ENCODE data around the gene CERS6. TPM values are rescaled to one million over a fixed set of nuclear protein-coding genes. Genes with fewer than 3 reads are reported as not detected.
A peak's percentile ranks its signal among the peaks of the same experiment; 100 is the strongest.

The CERS6 gene
- total and polyA plus RNA-seq, 4 donors = 4.2 to 20.4 (median 10.1) TPM

DNA sequence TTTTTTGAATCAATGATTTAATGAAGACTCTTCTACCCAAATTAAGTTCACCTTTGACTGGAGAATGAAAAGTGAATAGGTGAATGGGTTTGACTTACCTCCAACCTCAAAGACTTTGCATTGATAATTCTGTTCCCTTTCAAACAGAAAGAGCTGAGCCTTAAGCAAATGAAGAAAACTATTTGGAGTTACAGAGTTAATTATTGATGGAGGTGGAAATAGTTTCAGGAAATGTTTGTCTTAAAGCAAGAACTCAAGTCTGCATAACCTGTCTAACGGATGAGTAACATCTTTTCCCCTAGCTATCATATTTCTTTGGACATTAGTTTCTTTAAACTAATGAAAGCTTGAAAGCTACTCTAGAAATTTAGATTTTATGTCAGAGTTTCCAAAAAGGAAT is 166.5 kb downstream of the CERS6 start:
- Histone ChIP-seq H3K4me1 (ENCODE audit: control insufficient read depth in 4 of 4, insufficient read depth in 4 of 4, low read length in 3 of 4) (peaks cover 0 to 5% (median 0%) of the 10 kb centered on the region in 4 donors), H3K4me3 (ENCODE audit: low read depth in 1 of 3, low read length in 3 of 3) (no peak overlapping the region), H3K36me3 (ENCODE audit: control insufficient read depth in 4 of 4, insufficient read depth in 3 of 4, low read depth in 1 of 4, low read length in 3 of 4) (no peaks in the 10 kb centered on the region), H3K9ac (ENCODE audit: low read depth in 1 of 2, low read length in 2 of 2) (no peak overlapping the region), H3K27me3 (ENCODE audit: control insufficient read depth in 4 of 4, insufficient read depth in 4 of 4, low read length in 3 of 4) (no peaks in the 10 kb centered on the region), H3K27ac (ENCODE audit: low read depth in 1 of 2, low read length in 2 of 2) (no peak overlapping the region), H3K9me3 (ENCODE audit: control insufficient read depth in 4 of 4, low read length in 3 of 4) (no peaks in the 10 kb centered on the region)
- WGBS = 38% methylated on average over 1 of the region's 1 CpG
- TF ChIP-seq JUND (IDR thresholded peaks at IDR 0.05) (peak in 1 of 2 donors; percentile 13), NR2F2 (IDR thresholded peaks at IDR 0.05) (no peak), GABPA (IDR thresholded peaks at IDR 0.05 in 1 of 2, conservative IDR thresholded peaks at IDR 0.05 in 1 of 2) (no peak), EGR1 (IDR thresholded peaks at IDR 0.05; ENCODE audit: low read depth in 2 of 2) (no peak), FOXA2 (IDR thresholded peaks at IDR 0.05) (no peak), YY1 (IDR thresholded peaks at IDR 0.05) (no peak), SP1 (IDR thresholded peaks at IDR 0.05) (no peak), RAD21 (IDR thresholded peaks at IDR 0.05) (peak in 1 of 2 donors; percentile 16), HNF4G (IDR thresholded peaks at IDR 0.05) (no peak), HNF4A (conservative IDR thresholded peaks at IDR 0.05) (peak in 1 of 2 donors; percentile 25), RXRA (IDR thresholded peaks at IDR 0.05) (no peak)
- TF ChIP-seq, protein P1, sequence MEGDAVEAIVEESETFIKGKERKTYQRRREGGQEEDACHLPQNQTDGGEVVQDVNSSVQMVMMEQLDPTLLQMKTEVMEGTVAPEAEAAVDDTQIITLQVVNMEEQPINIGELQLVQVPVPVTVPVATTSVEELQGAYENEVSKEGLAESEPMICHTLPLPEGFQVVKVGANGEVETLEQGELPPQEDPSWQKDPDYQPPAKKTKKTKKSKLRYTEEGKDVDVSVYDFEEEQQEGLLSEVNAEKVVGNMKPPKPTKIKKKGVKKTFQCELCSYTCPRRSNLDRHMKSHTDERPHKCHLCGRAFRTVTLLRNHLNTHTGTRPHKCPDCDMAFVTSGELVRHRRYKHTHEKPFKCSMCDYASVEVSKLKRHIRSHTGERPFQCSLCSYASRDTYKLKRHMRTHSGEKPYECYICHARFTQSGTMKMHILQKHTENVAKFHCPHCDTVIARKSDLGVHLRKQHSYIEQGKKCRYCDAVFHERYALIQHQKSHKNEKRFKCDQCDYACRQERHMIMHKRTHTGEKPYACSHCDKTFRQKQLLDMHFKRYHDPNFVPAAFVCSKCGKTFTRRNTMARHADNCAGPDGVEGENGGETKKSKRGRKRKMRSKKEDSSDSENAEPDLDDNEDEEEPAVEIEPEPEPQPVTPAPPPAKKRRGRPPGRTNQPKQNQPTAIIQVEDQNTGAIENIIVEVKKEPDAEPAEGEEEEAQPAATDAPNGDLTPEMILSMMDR (IDR thresholded peaks at IDR 0.05; ENCODE audit: low read depth, low read length, missing input control) = no peak
- TF ChIP-seq, protein P2, sequence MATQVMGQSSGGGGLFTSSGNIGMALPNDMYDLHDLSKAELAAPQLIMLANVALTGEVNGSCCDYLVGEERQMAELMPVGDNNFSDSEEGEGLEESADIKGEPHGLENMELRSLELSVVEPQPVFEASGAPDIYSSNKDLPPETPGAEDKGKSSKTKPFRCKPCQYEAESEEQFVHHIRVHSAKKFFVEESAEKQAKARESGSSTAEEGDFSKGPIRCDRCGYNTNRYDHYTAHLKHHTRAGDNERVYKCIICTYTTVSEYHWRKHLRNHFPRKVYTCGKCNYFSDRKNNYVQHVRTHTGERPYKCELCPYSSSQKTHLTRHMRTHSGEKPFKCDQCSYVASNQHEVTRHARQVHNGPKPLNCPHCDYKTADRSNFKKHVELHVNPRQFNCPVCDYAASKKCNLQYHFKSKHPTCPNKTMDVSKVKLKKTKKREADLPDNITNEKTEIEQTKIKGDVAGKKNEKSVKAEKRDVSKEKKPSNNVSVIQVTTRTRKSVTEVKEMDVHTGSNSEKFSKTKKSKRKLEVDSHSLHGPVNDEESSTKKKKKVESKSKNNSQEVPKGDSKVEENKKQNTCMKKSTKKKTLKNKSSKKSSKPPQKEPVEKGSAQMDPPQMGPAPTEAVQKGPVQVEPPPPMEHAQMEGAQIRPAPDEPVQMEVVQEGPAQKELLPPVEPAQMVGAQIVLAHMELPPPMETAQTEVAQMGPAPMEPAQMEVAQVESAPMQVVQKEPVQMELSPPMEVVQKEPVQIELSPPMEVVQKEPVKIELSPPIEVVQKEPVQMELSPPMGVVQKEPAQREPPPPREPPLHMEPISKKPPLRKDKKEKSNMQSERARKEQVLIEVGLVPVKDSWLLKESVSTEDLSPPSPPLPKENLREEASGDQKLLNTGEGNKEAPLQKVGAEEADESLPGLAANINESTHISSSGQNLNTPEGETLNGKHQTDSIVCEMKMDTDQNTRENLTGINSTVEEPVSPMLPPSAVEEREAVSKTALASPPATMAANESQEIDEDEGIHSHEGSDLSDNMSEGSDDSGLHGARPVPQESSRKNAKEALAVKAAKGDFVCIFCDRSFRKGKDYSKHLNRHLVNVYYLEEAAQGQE (IDR thresholded peaks at IDR 0.05) = no peak
- TF ChIP-seq, protein P3, sequence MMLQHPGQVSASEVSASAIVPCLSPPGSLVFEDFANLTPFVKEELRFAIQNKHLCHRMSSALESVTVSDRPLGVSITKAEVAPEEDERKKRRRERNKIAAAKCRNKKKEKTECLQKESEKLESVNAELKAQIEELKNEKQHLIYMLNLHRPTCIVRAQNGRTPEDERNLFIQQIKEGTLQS (IDR thresholded peaks at IDR 0.05) = no peak
- TF ChIP-seq, protein P4, sequence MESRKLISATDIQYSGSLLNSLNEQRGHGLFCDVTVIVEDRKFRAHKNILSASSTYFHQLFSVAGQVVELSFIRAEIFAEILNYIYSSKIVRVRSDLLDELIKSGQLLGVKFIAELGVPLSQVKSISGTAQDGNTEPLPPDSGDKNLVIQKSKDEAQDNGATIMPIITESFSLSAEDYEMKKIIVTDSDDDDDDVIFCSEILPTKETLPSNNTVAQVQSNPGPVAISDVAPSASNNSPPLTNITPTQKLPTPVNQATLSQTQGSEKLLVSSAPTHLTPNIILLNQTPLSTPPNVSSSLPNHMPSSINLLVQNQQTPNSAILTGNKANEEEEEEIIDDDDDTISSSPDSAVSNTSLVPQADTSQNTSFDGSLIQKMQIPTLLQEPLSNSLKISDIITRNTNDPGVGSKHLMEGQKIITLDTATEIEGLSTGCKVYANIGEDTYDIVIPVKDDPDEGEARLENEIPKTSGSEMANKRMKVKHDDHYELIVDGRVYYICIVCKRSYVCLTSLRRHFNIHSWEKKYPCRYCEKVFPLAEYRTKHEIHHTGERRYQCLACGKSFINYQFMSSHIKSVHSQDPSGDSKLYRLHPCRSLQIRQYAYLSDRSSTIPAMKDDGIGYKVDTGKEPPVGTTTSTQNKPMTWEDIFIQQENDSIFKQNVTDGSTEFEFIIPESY (IDR thresholded peaks at IDR 0.05) = no peak
- TF ChIP-seq, protein P5, sequence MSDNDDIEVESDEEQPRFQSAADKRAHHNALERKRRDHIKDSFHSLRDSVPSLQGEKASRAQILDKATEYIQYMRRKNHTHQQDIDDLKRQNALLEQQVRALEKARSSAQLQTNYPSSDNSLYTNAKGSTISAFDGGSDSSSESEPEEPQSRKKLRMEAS (IDR thresholded peaks at IDR 0.05) = no peak
- no peak for DNase-seq (ENCODE audit: low spot score)

DNA sequence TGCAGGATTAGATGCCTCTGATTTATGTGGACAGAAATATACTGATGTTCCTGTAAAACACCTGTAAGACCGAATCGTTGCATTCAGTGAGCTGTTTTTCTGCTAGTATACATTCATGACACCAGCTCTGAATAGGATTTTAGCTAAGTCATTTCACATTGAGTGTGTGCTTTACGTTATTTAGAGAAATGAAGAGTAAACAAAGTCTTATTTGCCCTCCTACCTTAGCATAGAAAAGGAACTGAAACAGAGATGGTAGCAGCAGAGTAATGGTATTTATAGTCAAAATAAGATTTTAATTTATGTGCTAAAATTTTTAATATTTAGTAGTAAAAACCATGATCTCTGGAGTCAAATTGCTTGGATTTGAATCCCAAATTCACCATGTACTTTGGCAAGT is 168.0 kb downstream of the CERS6 start:
- TF ChIP-seq, protein P3 (IDR thresholded peaks at IDR 0.05) = no peak
- TF ChIP-seq FOXA1 (IDR thresholded peaks at IDR 0.05) (no peak), NR2F2 (IDR thresholded peaks at IDR 0.05) (no peak), TAF1 (conservative IDR thresholded peaks at IDR 0.05) (no peak), GABPA (IDR thresholded peaks at IDR 0.05 in 1 of 2, conservative IDR thresholded peaks at IDR 0.05 in 1 of 2) (no peak), YY1 (IDR thresholded peaks at IDR 0.05) (no peak), RAD21 (IDR thresholded peaks at IDR 0.05) (no peak), SP1 (IDR thresholded peaks at IDR 0.05) (no peak)
- TF ChIP-seq, protein P1 (IDR thresholded peaks at IDR 0.05; ENCODE audit: low read depth, low read length, missing input control) = no peak
- TF ChIP-seq, protein P4 (IDR thresholded peaks at IDR 0.05) = no peak
- WGBS = 92% methylated on average over 3 of the region's 3 CpGs
- peaks cover 0 to 5% (median 0%) of the 10 kb centered on the region in 4 donors for H3K4me1 ChIP-seq (ENCODE audit: control insufficient read depth in 4 of 4, insufficient read depth in 4 of 4, low read length in 3 of 4)

More for the DNA sequence above, 168.0 kb downstream of the CERS6 start:
- Histone ChIP-seq H3K27ac (ENCODE audit: low read depth in 1 of 2, low read length in 2 of 2) (no peak overlapping the region), H3K4me3 (ENCODE audit: low read depth in 1 of 3, low read length in 3 of 3) (no peak overlapping the region), H3K27me3 (ENCODE audit: control insufficient read depth in 4 of 4, insufficient read depth in 4 of 4, low read length in 3 of 4) (no peaks in the 10 kb centered on the region), H3K9ac (ENCODE audit: low read depth in 1 of 2, low read length in 2 of 2) (no peak overlapping the region), H3K36me3 (ENCODE audit: control insufficient read depth in 4 of 4, insufficient read depth in 3 of 4, low read depth in 1 of 4, low read length in 3 of 4) (no peaks in the 10 kb centered on the region), H3K9me3 (ENCODE audit: control insufficient read depth in 4 of 4, low read length in 3 of 4) (no peaks in the 10 kb centered on the region)
- no peak for DNase-seq (ENCODE audit: low spot score)

Data from liver (tissue), 9 donors.